ENCODE data around the gene SPART.

SPART gene

DNA sequence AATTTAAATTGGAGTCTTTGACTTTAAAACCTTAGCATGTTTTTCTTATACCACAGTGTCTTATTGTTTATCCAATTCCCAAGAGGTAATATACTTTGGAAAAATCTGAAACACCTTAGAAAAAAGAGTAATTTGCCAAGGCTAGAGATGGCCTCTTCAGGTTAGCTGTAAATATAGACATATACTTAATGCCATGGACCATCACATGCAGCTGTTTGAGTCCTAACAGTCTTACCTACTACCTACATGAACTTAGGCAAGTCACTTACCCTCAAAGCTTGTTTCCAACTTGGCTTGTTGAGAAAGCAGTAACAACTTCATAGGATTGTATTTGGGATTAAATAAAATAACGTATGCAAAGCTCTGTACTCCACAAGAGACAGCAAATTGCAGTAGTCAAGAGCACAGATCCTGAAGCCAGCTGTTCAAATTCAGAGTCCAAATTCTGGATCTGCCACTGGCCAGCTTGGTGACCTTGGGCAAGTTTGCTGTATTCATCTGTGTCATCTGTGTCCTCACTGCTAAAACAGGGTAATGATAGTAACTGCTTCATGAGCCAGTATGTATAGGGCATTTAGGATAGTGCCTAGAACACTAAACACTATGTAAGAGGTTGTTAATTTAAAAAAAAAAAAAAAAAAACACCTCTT, 13.2 kb upstream of the SPART start:
- Mint-ChIP-seq H3K4me1 (ENCODE audit: low read depth) (peaks cover 5% of the 10 kb centered on the region), H3K36me3 (ENCODE audit: low read depth) (no peaks in the 10 kb centered on the region), H3K9me3 (no peaks in the 10 kb centered on the region), H3K27me3 (ENCODE audit: low read depth) (peaks cover 13% of the 10 kb centered on the region), H3K4me3 (no peak overlapping the region), H3K27ac (no peak overlapping the region)
- DNase-seq (ENCODE audit: low spot score) = no peak

DNA sequence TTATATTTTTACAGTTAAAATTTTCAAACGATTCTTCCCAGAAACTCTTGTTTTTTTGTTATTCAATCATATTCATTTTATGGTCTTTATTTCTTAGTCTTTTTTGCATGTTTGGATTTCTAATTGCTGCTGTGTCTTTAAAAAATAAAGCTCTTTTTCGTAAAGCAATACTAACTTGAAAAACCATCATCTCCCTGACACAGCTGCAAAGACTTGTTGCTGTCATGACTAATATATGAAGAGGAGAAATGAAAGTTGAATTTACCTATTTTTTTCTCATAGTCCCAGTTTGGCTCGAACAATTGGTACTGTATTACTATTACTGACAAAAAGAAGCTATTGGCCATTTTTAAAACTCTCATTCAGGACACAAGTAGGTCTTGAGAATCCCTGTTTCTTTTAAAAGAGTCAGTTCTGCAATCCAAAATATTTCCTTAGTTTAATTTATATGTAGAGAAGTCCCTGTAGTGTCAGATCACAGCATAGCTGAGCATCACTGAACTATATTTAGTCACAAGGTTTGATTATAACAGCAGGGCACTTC, 12.1 kb upstream of the SPART start:
- Mint-ChIP-seq H3K9me3 (no peaks in the 10 kb centered on the region), H3K27me3 (ENCODE audit: low read depth) (peaks cover 12% of the 10 kb centered on the region), H3K4me3 (no peak overlapping the region), H3K4me1 (ENCODE audit: low read depth) (peaks cover 5% of the 10 kb centered on the region), H3K27ac (no peak overlapping the region), H3K36me3 (ENCODE audit: low read depth) (no peaks in the 10 kb centered on the region)
- no peak for DNase-seq (ENCODE audit: low spot score)

DNA sequence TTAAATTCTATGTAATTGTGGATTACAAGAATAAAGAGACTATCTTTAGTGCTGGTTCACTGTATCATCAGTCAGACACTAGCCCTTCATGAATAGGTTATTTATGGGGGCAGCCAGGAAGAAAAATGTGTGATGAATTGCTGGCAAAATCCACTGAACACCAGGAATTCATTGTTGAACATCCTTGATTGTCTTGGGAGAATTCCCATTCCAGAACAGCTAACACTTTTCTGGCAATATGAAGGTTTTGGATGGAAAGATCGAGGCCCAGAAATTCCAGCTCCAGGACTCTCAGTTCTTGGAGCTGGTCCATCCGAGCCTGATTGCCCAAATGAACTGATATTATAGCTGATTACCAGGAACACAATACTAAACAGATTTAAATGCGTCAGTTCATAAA, 11.5 kb upstream of the SPART start:
- H3K4me3 Mint-ChIP-seq = no peak overlapping the region
- H3K27ac Mint-ChIP-seq = no peak overlapping the region
- H3K36me3 Mint-ChIP-seq (ENCODE audit: low read depth) = no peaks in the 10 kb centered on the region
- no peak for DNase-seq (ENCODE audit: low spot score)
- no peaks in the 10 kb centered on the region for H3K9me3 Mint-ChIP-seq
- H3K4me1 Mint-ChIP-seq (ENCODE audit: low read depth) = peaks cover 5% of the 10 kb centered on the region
- H3K27me3 Mint-ChIP-seq (ENCODE audit: low read depth) = peaks cover 11% of the 10 kb centered on the region

DNA sequence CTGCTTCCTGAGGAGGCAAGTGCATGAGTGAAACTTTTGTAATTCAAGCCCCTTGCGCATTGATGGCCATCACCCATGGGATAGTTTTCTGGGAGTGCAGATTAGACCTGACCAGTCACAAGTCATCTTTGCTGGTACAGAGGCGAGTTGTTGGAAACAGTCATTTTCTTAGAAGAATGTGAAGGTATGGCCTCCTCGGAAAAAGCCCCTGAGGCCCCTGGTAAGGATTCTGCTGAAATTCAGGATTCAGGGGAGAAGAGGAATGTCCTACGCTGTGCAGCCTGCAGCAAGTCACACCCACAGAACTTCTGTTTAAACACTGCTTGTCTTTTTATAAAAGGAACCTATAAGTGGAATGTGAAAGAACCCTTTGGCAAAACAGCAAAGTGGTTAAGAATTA, 11.0 kb upstream of the SPART start:
- DNase-seq (ENCODE audit: low spot score) = no peak
- no peaks in the 10 kb centered on the region for H3K36me3 Mint-ChIP-seq (ENCODE audit: low read depth)
- H3K4me3 Mint-ChIP-seq = no peak overlapping the region
- peaks cover 11% of the 10 kb centered on the region for H3K27me3 Mint-ChIP-seq (ENCODE audit: low read depth)
- H3K27ac Mint-ChIP-seq = no peak overlapping the region
- H3K9me3 Mint-ChIP-seq = no peaks in the 10 kb centered on the region
- H3K4me1 Mint-ChIP-seq (ENCODE audit: low read depth) = peaks cover 5% of the 10 kb centered on the region

DNA sequence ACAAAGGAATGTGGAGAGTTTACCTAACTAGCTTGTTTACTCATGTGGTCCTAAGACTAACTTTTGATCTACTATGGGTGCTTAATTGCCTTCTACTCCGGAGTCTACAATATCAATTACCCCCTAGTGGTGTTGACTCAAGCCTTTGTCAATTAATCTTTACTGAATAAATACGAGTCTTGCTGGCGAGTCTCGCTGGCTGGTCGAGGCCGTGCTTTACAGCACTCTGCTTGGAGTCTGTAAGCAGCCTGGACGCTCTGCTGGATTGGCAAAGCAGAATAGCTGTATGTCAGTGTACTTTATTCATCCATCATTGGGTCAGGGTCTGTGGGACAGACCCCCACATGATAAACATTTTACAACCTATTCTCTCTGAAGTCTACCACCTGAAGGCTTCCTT, 9.9 kb upstream of the SPART start:
- DNase-seq (ENCODE audit: low spot score) = no peak
- peaks cover 5% of the 10 kb centered on the region for H3K4me1 Mint-ChIP-seq (ENCODE audit: low read depth)
- no peaks in the 10 kb centered on the region for H3K36me3 Mint-ChIP-seq (ENCODE audit: low read depth)
- H3K4me3 Mint-ChIP-seq = no peak overlapping the region
- peaks cover 14% of the 10 kb centered on the region for H3K27me3 Mint-ChIP-seq (ENCODE audit: low read depth)
- no peak overlapping the region for H3K27ac Mint-ChIP-seq
- no peaks in the 10 kb centered on the region for H3K9me3 Mint-ChIP-seq

DNA sequence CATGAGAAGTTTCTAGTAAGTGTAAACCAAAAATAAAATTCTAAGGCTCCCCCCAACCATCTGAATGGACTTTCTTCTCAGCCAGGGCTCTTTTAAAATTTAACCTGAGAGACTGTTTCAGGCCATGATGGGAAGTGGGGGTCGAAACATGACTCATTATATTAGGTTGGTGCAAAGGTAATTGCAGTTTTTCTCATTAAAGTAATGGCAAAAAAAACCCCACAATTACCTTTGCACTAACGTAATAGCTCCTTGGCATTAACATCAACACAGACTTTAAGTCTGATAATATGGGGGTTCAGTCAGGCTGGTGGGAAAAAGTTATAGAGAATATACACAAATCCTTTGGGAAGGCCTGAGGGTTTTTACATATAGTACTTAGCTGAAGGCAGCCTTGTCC, 9.4 kb upstream of the SPART start:
- H3K27me3 Mint-ChIP-seq (ENCODE audit: low read depth) = peaks cover 12% of the 10 kb centered on the region
- H3K36me3 Mint-ChIP-seq (ENCODE audit: low read depth) = no peaks in the 10 kb centered on the region
- peaks cover 5% of the 10 kb centered on the region for H3K4me1 Mint-ChIP-seq (ENCODE audit: low read depth)
- DNase-seq (ENCODE audit: low spot score) = no peak
- no peak overlapping the region for H3K4me3 Mint-ChIP-seq
- no peak overlapping the region for H3K27ac Mint-ChIP-seq
- H3K9me3 Mint-ChIP-seq = no peaks in the 10 kb centered on the region

DNA sequence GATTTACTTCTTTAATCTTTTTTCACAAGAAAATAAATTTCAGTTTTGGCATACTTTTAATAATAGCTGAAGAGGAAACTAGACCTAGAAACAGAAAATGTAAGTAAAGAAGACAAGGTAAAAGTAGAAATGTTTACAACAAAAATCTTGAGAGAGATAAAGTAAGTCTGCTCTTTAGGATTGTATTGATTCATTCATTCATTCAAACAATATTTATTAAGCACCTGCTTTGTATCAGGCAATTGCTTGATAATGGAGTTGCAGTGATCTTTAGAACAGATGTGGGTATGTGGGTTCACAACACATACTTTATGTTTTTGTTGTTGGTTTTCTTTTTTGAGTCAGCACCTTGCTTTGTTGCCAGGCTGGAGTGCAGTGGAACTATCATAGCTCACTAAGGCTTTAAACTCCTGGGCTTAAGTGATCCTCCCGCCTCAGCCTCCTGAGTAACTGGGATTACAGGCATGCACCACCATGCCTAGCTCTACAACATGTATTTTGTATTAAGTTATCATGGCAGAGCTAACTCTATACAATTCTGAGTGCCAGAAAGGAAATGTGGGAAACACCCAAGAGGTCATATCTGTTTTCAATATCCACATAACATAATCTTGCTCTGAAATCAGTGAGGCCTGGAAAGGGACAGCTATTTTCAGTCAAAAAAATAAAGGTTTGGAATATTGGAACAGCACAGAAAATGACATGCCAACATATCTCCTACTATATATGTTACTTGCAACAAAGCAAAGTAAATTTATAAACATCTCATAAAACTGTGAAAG, 8.8 kb upstream of the SPART start:
- peaks cover 11% of the 10 kb centered on the region for H3K27me3 Mint-ChIP-seq (ENCODE audit: low read depth)
- no peak for DNase-seq (ENCODE audit: low spot score)
- H3K4me3 Mint-ChIP-seq = no peak overlapping the region
- peaks cover 5% of the 10 kb centered on the region for H3K4me1 Mint-ChIP-seq (ENCODE audit: low read depth)
- H3K36me3 Mint-ChIP-seq (ENCODE audit: low read depth) = no peaks in the 10 kb centered on the region
- H3K9me3 Mint-ChIP-seq = no peaks in the 10 kb centered on the region
- H3K27ac Mint-ChIP-seq = no peak overlapping the region

DNA sequence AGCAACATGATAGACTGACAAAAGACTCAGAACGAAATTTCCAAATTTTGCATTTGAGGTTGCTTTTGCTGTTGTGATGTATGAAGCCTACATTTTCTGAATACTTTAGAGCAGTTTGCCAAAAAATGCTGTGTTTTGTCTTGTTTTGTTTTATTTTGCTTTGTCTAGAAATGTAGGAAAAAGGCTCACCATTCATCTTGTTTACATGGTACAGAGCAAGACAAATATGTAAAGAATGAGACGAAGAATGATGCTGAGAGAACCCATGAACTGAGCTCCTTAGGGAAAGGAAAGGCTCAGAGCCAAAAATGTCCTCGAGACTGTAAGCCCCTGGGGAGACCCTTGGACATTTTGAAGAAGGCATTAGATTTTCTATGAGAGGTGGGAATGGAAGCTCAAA, 6.8 kb upstream of the SPART start:
- Mint-ChIP-seq H3K9me3 (no peaks in the 10 kb centered on the region), H3K4me1 (ENCODE audit: low read depth) (peaks cover 5% of the 10 kb centered on the region), H3K27me3 (ENCODE audit: low read depth) (peaks cover 11% of the 10 kb centered on the region), H3K27ac (no peak overlapping the region), H3K36me3 (ENCODE audit: low read depth) (no peaks in the 10 kb centered on the region), H3K4me3 (no peak overlapping the region)
- no peak for DNase-seq (ENCODE audit: low spot score)

DNA sequence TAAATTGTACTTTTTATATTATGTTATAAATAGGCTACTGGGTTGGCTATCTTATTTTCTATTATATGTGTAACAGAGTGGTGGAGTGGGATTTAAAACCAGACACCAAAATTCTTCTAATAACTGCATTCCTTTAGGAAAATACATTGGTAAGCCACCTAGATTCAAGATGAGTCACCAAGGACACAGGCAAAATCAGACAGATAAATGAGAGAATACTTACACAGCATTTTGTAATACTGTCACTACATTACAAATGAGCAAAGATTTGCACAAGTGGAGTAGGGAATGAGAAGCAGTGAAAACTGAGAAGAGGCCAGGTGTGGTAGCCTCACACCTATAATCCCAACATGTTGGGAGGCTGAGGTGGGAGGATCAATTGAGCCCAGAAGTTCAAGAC, 6.2 kb upstream of the SPART start:
- no peaks in the 10 kb centered on the region for H3K9me3 Mint-ChIP-seq
- no peaks in the 10 kb centered on the region for H3K36me3 Mint-ChIP-seq (ENCODE audit: low read depth)
- H3K27ac Mint-ChIP-seq = no peak overlapping the region
- H3K4me3 Mint-ChIP-seq = no peak overlapping the region
- DNase-seq (ENCODE audit: low spot score) = no peak
- H3K4me1 Mint-ChIP-seq (ENCODE audit: low read depth) = peaks cover 5% of the 10 kb centered on the region
- peaks cover 8% of the 10 kb centered on the region for H3K27me3 Mint-ChIP-seq (ENCODE audit: low read depth)

DNA sequence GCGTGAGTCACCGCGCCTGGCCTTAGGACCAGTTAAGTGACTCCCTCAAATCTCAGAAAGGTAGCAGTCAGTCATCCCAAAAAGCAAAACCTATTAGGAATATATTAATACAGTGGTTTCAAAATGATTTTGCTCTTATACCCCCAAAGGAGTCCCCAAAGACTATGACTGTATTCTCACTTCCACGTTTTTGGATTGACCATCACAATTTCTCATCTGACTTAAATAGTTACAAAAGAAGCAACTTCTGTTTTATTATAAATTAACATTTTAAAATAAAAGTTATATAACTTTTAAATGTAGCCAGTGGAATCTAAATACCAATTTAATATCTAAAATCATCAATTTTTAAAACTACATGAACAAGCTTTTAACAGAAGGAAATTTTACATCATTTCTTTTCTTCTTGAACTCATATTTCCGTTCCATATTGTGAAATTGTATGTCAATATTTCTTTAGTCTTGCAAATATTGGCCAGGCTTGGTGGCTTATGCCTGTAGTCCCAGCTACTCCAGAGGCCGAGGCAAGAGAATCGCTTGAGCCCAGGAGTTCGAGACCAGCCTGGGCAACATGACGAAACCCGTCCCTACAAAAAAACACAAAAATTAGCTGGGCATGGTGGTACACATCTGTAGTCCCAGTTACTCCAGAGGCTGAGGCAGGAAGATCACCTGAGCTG, 1.5 kb upstream of the SPART start:
- peaks cover 4% of the 10 kb centered on the region for H3K36me3 Mint-ChIP-seq (ENCODE audit: low read depth)
- H3K27ac Mint-ChIP-seq = no peak overlapping the region
- DNase-seq (ENCODE audit: low spot score) = no peak
- no peak overlapping the region for H3K4me3 Mint-ChIP-seq
- H3K27me3 Mint-ChIP-seq (ENCODE audit: low read depth) = peaks cover 8% of the 10 kb centered on the region
- H3K9me3 Mint-ChIP-seq = no peaks in the 10 kb centered on the region
- peaks cover 20% of the 10 kb centered on the region for H3K4me1 Mint-ChIP-seq (ENCODE audit: low read depth)

DNA sequence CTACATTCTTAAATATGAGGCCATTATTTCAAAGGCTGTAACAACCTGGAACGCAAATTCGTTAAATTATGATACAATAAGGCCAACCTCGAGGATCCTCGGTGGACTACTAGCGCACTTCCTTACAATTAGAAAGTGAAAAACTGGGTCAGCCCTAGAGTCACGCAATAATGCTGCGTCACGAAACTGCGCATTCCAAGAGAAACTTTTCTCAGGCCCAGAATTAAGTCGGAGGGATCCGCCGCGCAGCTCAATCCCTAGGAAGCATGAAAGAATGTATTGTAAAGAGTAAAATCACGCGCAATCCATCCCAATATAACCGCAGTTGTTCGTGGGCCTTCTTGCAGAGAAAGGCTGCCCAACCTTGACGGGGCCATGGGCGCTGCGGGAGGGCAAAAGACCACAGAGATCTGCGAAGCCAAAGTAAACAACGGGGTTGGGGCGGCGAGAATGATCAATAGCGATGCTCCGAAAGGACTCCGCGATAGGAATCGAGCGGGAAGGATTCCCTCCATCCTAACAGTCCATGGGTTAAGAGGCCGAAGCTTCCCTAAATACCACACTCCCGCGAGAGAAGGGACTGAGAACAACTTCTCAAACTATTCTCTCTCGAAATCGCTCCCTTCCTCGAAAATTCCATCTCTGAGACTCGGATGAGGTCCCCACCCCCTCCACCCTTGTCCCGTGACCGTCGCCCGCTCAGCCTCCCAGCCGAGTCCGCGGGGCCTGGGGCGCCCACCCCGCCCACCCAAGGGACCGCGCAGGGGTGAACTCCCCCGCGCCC, 564 bp downstream of the SPART start:
- DNase-seq (ENCODE audit: low spot score) = peak; percentile 24
- Mint-ChIP-seq H3K27me3 (ENCODE audit: low read depth) (peaks cover 6% of the 10 kb centered on the region), H3K27ac (peak overlapping the region; percentile 94), H3K4me1 (ENCODE audit: low read depth) (peaks cover 25% of the 10 kb centered on the region), H3K4me3 (peak overlapping the region; percentile 87), H3K9me3 (no peaks in the 10 kb centered on the region), H3K36me3 (ENCODE audit: low read depth) (peaks cover 4% of the 10 kb centered on the region)

DNA sequence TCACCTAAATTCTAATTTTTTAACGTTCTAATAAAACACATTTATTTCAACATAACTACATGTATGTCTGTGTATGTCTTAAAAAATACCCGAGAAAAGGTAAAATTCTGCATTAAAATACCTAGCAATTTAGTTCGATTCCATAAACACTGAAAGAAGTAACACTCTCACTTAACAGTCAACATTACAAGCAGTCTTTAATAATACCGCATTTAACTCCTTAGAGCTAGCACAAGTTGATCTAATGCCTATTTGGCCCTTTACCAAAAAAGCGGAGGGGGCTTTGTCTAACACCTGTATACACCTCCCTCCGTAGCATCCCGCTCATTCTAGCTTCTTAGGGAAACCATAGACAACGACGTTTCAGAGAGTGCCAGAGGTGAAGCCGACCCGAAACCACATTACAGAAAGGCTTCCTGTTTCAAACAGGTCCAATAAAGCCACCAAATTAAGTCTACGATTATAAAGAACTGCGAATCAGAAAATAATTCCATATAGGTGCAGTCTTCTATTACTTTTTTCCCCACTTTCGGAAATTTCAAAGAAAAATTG, 1.2 kb downstream of the SPART start:
- H3K4me3 Mint-ChIP-seq = peak overlapping the region; percentile 87
- H3K27me3 Mint-ChIP-seq (ENCODE audit: low read depth) = peaks cover 6% of the 10 kb centered on the region
- H3K36me3 Mint-ChIP-seq (ENCODE audit: low read depth) = peaks cover 4% of the 10 kb centered on the region
- DNase-seq (ENCODE audit: low spot score) = no peak
- peaks cover 25% of the 10 kb centered on the region for H3K4me1 Mint-ChIP-seq (ENCODE audit: low read depth)
- peak overlapping the region; percentile 94 for H3K27ac Mint-ChIP-seq
- H3K9me3 Mint-ChIP-seq = no peaks in the 10 kb centered on the region

DNA sequence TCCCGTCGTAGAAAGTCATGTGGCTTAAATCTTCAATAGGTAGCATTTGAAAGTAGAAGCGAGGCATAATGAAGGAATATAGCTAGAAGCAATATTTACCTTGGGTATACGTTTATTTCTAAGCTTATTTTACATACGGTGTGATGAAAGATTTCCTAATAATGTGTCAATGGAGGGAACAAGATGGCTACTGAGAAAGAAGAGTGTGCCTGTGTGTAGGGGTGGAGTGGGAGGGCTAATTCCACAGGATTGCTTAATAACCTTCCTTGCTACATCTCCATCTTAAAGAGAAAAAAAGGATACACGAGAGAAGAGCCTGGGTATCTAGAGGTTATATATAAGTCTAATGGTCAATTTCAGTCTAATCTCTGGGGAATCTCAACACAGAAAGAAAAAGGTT, 2.0 kb downstream of the SPART start:
- no peaks in the 10 kb centered on the region for H3K9me3 Mint-ChIP-seq
- H3K4me1 Mint-ChIP-seq (ENCODE audit: low read depth) = peaks cover 25% of the 10 kb centered on the region
- peaks cover 4% of the 10 kb centered on the region for H3K36me3 Mint-ChIP-seq (ENCODE audit: low read depth)
- peaks cover 6% of the 10 kb centered on the region for H3K27me3 Mint-ChIP-seq (ENCODE audit: low read depth)
- peak overlapping the region; percentile 4 for H3K27ac Mint-ChIP-seq
- H3K4me3 Mint-ChIP-seq = peak overlapping the region; percentile 87
- DNase-seq (ENCODE audit: low spot score) = no peak

All from T-helper 2 cell treated with Interferon-gamma antibody and Interleukin-4, amounts not matched to agents 5 μg/mL and 100 μg/mL, for 36 hours (primary cell).